HEK293 (cell line): ENCODE data around the gene PROCA1.

Experiments used
- AEBP2 ChIP-seq: fragments of 450-650 bp; formaldehyde crosslinking; IDR thresholded peaks from 2 replicates; pipeline ENCODE4 v1.5.1; 2016; ENCODE audit warnings: missing biosample characterization, missing genetic modification characterization, borderline replicate concordance
- ATF2 ChIP-seq: fragments of 450-650 bp; formaldehyde crosslinking; IDR thresholded peaks from 2 replicates; pipeline ENCODE4 v1.5.1; 2016; ENCODE audit warnings: missing biosample characterization, missing genetic modification characterization, low read depth
- HOXC10 ChIP-seq: sonication (generic); formaldehyde crosslinking; IDR thresholded peaks from 2 replicates; pipeline ENCODE4 v1.8.1; 2023; ENCODE audit warnings: mild to moderate bottlenecking, missing genetic modification reagents
- KLF10 ChIP-seq: fragments of 450-650 bp; IDR thresholded peaks from 2 replicates; pipeline ENCODE4 v1.5.1; 2018; ENCODE audit warnings: missing biosample characterization, mild to moderate bottlenecking, missing genetic modification characterization
- KLF7 ChIP-seq: fragments of 450-650 bp; formaldehyde crosslinking; IDR thresholded peaks from 2 replicates; pipeline ENCODE4 v1.5.1; 2016; ENCODE audit warnings: missing biosample characterization, missing genetic modification characterization, borderline replicate concordance
- OSR2 ChIP-seq: fragments of 450-650 bp; formaldehyde crosslinking; IDR thresholded peaks from 2 replicates; pipeline ENCODE4 v1.5.1; 2016; ENCODE audit warnings: missing biosample characterization, missing genetic modification characterization
- RBAK ChIP-seq: fragments of 450-650 bp; formaldehyde crosslinking; IDR thresholded peaks from 2 replicates; pipeline ENCODE4 v1.5.1; 2016; ENCODE audit warnings: missing biosample characterization, missing genetic modification characterization
- SCRT2 ChIP-seq: fragments of 450-650 bp; formaldehyde crosslinking; IDR thresholded peaks from 2 replicates; pipeline ENCODE4 v1.5.1; 2016; ENCODE audit warnings: missing biosample characterization, missing genetic modification characterization
- SP2 ChIP-seq: fragments of 450-650 bp; formaldehyde crosslinking; IDR thresholded peaks from 2 replicates; pipeline ENCODE4 v1.5.1; 2016; ENCODE audit warnings: missing biosample characterization, missing genetic modification characterization
- SP3 ChIP-seq: fragments of 450-650 bp; formaldehyde crosslinking; IDR thresholded peaks from 2 replicates; pipeline ENCODE4 v1.5.1; 2016; ENCODE audit warnings: missing biosample characterization, missing genetic modification characterization
- WT1 ChIP-seq: fragments of 450-650 bp; formaldehyde crosslinking; IDR thresholded peaks from 2 replicates; pipeline ENCODE4 v1.5.1; 2016; ENCODE audit warnings: missing biosample characterization, missing genetic modification characterization
- YY1 ChIP-seq: fragments of 450-650 bp; formaldehyde crosslinking; IDR thresholded peaks from 2 replicates; pipeline ENCODE4 v1.5.1; 2018; ENCODE audit warnings: missing biosample characterization, missing genetic modification characterization
- ZBTB48 ChIP-seq: fragments of 450-650 bp; formaldehyde crosslinking; IDR thresholded peaks from 2 replicates; pipeline ENCODE4 v1.5.1; 2016; ENCODE audit warnings: missing biosample characterization, missing genetic modification characterization
- ZBTB6 ChIP-seq: fragments of 450-650 bp; formaldehyde crosslinking; IDR thresholded peaks from 2 replicates; pipeline ENCODE4 v1.5.1; 2017; ENCODE audit warnings: missing biosample characterization, missing genetic modification characterization
- ZFP37 ChIP-seq: fragments of 450-650 bp; formaldehyde crosslinking; IDR thresholded peaks from 2 replicates; pipeline ENCODE4 v1.5.1; 2016; ENCODE audit warnings: missing biosample characterization, missing genetic modification characterization
- ZNF121 ChIP-seq: fragments of 450-650 bp; formaldehyde crosslinking; IDR thresholded peaks from 2 replicates; pipeline ENCODE4 v1.5.1; 2016; ENCODE audit warnings: missing biosample characterization, missing genetic modification characterization
- ZNF132 ChIP-seq: fragments of 450-650 bp; formaldehyde crosslinking; IDR thresholded peaks from 2 replicates; pipeline ENCODE4 v1.5.1; 2017; ENCODE audit warnings: missing biosample characterization, missing genetic modification characterization, borderline replicate concordance
- ZNF140 ChIP-seq: fragments of 450-650 bp; formaldehyde crosslinking; IDR thresholded peaks from 2 replicates; pipeline ENCODE4 v1.5.1; 2016; ENCODE audit warnings: missing biosample characterization, missing genetic modification characterization
- ZNF174 ChIP-seq: fragments of 450-650 bp; formaldehyde crosslinking; IDR thresholded peaks from 2 replicates; pipeline ENCODE4 v1.5.0; 2017; ENCODE audit warnings: missing biosample characterization, mild to moderate bottlenecking, missing genetic modification characterization
- ZNF2 ChIP-seq: fragments of 450-650 bp; formaldehyde crosslinking; IDR thresholded peaks from 2 replicates; pipeline ENCODE4 v1.5.1; 2016; ENCODE audit warnings: missing biosample characterization, missing genetic modification characterization
- ZNF223 ChIP-seq: fragments of 450-650 bp; formaldehyde crosslinking; IDR thresholded peaks from 2 replicates; pipeline ENCODE4 v1.5.1; 2016; ENCODE audit warnings: missing biosample characterization, missing genetic modification characterization
- ZNF23 ChIP-seq: fragments of 450-650 bp; formaldehyde crosslinking; IDR thresholded peaks from 2 replicates; pipeline ENCODE4 v1.5.1; 2016; ENCODE audit warnings: missing biosample characterization, missing genetic modification characterization, borderline replicate concordance
- ZNF239 ChIP-seq: fragments of 450-650 bp; formaldehyde crosslinking; IDR thresholded peaks from 2 replicates; pipeline ENCODE4 v1.5.1; 2016; ENCODE audit warnings: missing biosample characterization, missing genetic modification characterization
- ZNF302 ChIP-seq: fragments of 450-650 bp; formaldehyde crosslinking; IDR thresholded peaks from 2 replicates; pipeline ENCODE4 v1.5.1; 2016; ENCODE audit warnings: missing biosample characterization, missing genetic modification characterization, low read depth
- ZNF449 ChIP-seq: fragments of 450-650 bp; formaldehyde crosslinking; IDR thresholded peaks from 2 replicates; pipeline ENCODE4 v1.5.1; 2017; ENCODE audit warnings: missing biosample characterization, mild to moderate bottlenecking, missing genetic modification characterization, moderate library complexity
- ZNF561 ChIP-seq: fragments of 450-650 bp; IDR thresholded peaks from 2 replicates; pipeline ENCODE4 v1.5.1; 2018; ENCODE audit warnings: missing biosample characterization, missing genetic modification characterization, borderline replicate concordance
- ZNF571 ChIP-seq: fragments of 450-650 bp; formaldehyde crosslinking; IDR thresholded peaks from 2 replicates; pipeline ENCODE4 v1.5.0; 2017; ENCODE audit warnings: missing biosample characterization, missing genetic modification characterization
- ZNF600 ChIP-seq: fragments of 450-650 bp; formaldehyde crosslinking; IDR thresholded peaks from 2 replicates; pipeline ENCODE4 v1.5.1; 2016; ENCODE audit warnings: missing biosample characterization, missing genetic modification characterization
- ZNF654 ChIP-seq: fragments of 450-650 bp; formaldehyde crosslinking; IDR thresholded peaks from 2 replicates; pipeline ENCODE4 v1.5.1; 2016; ENCODE audit warnings: low read depth, missing biosample characterization, missing genetic modification characterization
- ZNF670 ChIP-seq: fragments of 450-650 bp; formaldehyde crosslinking; IDR thresholded peaks from 2 replicates; pipeline ENCODE4 v1.5.1; 2016; ENCODE audit warnings: missing biosample characterization, missing genetic modification characterization, low read depth
- ZNF768 ChIP-seq: fragments of 450-650 bp; formaldehyde crosslinking; IDR thresholded peaks from 2 replicates; pipeline ENCODE4 v1.5.1; 2018; ENCODE audit warnings: missing biosample characterization, mild to moderate bottlenecking, missing genetic modification characterization
- ZNF830 ChIP-seq: fragments of 450-650 bp; IDR thresholded peaks from 2 replicates; pipeline ENCODE4 v1.5.0; 2018; ENCODE audit warnings: missing biosample characterization, missing genetic modification characterization, low read depth, mild to moderate bottlenecking, moderate library complexity
- TF ChIP-seq, protein P1 (sequence below): fragments of 450-650 bp; formaldehyde crosslinking; IDR thresholded peaks from 2 replicates; pipeline ENCODE4 v1.5.1; 2016; ENCODE audit warnings: missing biosample characterization, missing genetic modification characterization
- TF ChIP-seq, protein P2 (sequence below): fragments of 450-650 bp; formaldehyde crosslinking; IDR thresholded peaks from 2 replicates; pipeline ENCODE4; 2016; ENCODE audit warnings: missing biosample characterization, missing genetic modification characterization

PROCA1 gene

GRCh38 chr17:28724500-28725165 is 12.9 kb upstream of the PROCA1 start (continued):
- TF ChIP-seq ZNF449 (tag by site-specific recombination) (no peak), ZNF239 (tag by site-specific recombination) (no peak), ZNF23 (tag by site-specific recombination) (no peak), KLF7 (tag by site-specific recombination) (no peak), ZNF140 (no peak), HOXC10 (CRISPR knock-in tag) (no peak), ZNF670 (tag by site-specific recombination) (no peak), ZNF2 (tag by site-specific recombination) (no peak), ZNF600 (tag by site-specific recombination) (0 out of 2 replicates have a peak, but pooled peaks have one; percentile 14), ZNF302 (tag by site-specific recombination) (no peak), ZNF654 (no peak; the same call in 1 of the 2 replicates), ZNF121 (tag by site-specific recombination) (no peak), RBAK (tag by site-specific recombination) (no peak), WT1 (tag by site-specific recombination) (no peak), ZNF174 (tag by site-specific recombination) (no peak), ZNF132 (tag by site-specific recombination) (no peak), AEBP2 (no peak), SCRT2 (tag by site-specific recombination) (no peak), YY1 (no peak), ZNF830 (tag by site-specific recombination) (no peak), SP3 (tag by site-specific recombination) (no peak), KLF10 (tag by site-specific recombination) (peak; percentile 83), ZNF768 (no peak), ZBTB48 (peak; percentile 75; the same call in 1 of the 2 replicates), ATF2 (tag by site-specific recombination) (no peak), SP2 (tag by site-specific recombination) (no peak), ZNF561 (no peak), ZFP37 (tag by site-specific recombination) (no peak), ZNF223 (no peak), OSR2 (tag by site-specific recombination) (peak; percentile 57), ZNF571 (tag by site-specific recombination) (no peak), ZBTB6 (tag by site-specific recombination) (no peak)
- TF ChIP-seq, protein P1, sequence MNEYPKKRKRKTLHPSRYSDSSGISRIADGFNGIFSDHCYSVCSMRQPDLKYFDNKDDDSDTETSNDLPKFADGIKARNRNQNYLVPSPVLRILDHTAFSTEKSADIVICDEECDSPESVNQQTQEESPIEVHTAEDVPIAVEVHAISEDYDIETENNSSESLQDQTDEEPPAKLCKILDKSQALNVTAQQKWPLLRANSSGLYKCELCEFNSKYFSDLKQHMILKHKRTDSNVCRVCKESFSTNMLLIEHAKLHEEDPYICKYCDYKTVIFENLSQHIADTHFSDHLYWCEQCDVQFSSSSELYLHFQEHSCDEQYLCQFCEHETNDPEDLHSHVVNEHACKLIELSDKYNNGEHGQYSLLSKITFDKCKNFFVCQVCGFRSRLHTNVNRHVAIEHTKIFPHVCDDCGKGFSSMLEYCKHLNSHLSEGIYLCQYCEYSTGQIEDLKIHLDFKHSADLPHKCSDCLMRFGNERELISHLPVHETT (tag by site-specific recombination) = no peak
- TF ChIP-seq, protein P2, sequence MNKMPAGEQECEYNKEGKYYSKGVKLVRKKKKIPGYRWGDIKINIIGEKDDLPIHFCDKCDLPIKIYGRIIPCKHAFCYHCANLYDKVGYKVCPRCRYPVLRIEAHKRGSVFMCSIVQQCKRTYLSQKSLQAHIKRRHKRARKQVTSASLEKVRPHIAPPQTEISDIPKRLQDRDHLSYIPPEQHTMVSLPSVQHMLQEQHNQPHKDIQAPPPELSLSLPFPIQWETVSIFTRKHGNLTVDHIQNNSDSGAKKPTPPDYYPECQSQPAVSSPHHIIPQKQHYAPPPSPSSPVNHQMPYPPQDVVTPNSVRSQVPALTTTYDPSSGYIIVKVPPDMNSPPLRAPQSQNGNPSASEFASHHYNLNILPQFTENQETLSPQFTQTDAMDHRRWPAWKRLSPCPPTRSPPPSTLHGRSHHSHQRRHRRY (tag by site-specific recombination) = no peak
